ENCODE results near the gene SS18L1.

SS18L1 gene

DNA sequence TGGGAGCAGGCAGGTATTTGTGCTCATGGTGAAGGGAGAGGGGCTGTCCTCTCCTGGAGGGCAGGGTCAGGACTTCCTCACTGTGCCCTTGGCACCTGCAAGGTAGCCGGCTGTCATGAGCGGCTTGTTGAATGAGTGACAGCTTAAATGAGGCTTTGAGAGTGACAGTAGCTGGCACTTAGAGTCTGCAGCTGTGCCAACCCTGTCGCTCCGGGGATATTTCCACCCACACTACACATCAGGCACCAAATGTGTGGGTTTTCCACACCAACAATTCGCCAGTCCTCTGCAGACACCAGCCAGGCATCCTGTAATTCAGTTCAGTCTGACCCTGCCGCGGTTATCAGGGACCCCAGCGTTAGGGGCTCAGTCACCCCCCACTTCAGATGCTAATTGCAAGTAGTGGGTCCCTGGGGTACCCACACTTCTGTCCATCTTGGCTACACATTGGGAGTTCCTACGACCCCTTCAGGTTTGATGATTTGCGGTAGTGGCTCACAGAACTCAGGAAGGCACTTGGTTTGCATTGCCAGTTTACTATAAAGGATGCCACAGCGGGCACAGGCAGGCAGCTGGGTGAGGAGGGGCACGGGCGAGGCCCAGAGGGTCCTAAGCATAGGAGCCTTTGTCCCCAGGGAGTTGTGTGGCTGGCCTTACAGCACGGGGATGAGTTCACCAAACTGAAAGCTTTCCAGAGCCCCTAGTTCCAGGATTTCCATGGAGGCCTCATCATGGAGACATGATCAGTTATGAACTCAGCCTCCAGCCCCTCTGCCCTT is 48.4 kb downstream of the SS18L1 start:
- no peak for TF ChIP-seq CTCF (IDR thresholded peaks at IDR 0.05; ENCODE audit: extremely low read depth, insufficient read depth, missing control alignments)
- in situ Hi-C loops (cut with MboI; ENCODE audit: low pct_unique_long_range_greater_than_20kb, low sequenced_read_pairs, unreplicated experiment) = no loop called here
- no peak for DNase-seq (ENCODE audit: low spot score)

DNA sequence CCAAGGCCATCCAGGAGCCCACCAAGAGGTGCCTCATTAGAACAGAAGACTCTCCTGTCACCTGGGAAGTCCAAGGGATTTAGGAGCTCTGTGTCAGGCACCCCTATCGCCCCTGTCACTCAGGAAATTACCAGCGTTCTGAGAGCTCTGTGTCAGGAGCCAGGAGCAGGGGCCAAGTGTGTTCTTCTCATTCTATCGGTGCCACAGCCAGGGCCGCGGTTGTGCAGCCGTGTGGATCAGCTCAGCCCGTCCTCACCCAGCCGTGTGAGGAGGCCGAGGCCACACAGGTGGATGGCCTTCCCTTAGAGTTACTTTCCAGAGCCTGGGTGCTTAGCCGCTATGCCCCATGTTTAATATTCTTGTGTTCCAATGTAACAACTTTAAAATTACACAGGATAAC is 49.1 kb downstream of the SS18L1 start:
- DNase-seq (ENCODE audit: low spot score) = no peak
- no peak for TF ChIP-seq CTCF (IDR thresholded peaks at IDR 0.05; ENCODE audit: extremely low read depth, insufficient read depth, missing control alignments)
- in situ Hi-C loops (cut with MboI; ENCODE audit: low pct_unique_long_range_greater_than_20kb, low sequenced_read_pairs, unreplicated experiment) = no loop called here

GRCh38 chr20:62193079-62194025 is 49.8 kb downstream of the SS18L1 start:
- DNase-seq (ENCODE audit: low spot score) = no peak
- no peak for TF ChIP-seq CTCF (IDR thresholded peaks at IDR 0.05; ENCODE audit: extremely low read depth, insufficient read depth, missing control alignments)
- in situ Hi-C loops (cut with MboI; ENCODE audit: low pct_unique_long_range_greater_than_20kb, low sequenced_read_pairs, unreplicated experiment) = no loop called here

DNA sequence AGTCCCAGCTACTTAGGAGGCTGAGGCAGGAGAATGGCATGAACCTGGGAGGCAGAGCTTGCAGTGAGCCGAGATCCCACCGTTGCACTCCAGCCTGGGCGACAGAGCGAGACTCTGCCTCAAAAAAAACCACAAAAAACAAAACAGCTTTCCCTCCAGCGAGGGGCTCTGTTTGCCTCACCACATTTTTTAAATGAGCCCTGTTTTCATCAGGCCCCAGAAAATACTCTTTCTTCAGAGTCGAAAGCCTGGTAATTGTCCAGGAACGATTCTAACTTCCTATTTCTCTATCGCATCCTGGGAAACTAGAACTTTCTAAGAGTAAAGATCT is 51.5 kb downstream of the SS18L1 start:
- no peak for TF ChIP-seq CTCF (IDR thresholded peaks at IDR 0.05; ENCODE audit: extremely low read depth, insufficient read depth, missing control alignments)
- DNase-seq (ENCODE audit: low spot score) = no peak

DNA sequence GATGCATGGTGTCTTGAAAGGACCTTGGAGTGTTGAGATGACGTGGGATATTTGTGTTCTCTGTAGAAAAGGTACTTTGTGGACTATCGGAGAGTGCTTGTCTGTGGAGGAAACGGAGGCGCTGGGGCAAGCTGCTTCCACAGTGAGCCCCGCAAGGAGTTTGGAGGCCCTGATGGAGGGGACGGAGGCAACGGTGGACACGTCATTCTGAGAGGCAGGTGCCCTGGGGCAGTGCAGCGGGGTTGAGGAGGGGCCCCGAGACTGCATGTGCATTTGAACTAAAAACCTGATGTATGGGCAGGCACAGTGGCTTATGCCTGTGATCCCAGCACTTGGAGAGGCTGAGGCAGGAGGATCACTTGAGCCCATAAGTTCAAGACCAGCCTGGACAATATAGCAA is 52.2 kb downstream of the SS18L1 start:
- TF ChIP-seq CTCF (IDR thresholded peaks at IDR 0.05; ENCODE audit: extremely low read depth, insufficient read depth, missing control alignments) = no peak
- in situ Hi-C loops (cut with MboI; ENCODE audit: low pct_unique_long_range_greater_than_20kb, low sequenced_read_pairs, unreplicated experiment) = no loop called here
- DNase-seq (ENCODE audit: low spot score) = no peak

More for the DNA sequence above, 51.5 kb downstream of the SS18L1 start:
- in situ Hi-C loops (cut with MboI; ENCODE audit: low pct_unique_long_range_greater_than_20kb, low sequenced_read_pairs, unreplicated experiment) = no loop called here

DNA sequence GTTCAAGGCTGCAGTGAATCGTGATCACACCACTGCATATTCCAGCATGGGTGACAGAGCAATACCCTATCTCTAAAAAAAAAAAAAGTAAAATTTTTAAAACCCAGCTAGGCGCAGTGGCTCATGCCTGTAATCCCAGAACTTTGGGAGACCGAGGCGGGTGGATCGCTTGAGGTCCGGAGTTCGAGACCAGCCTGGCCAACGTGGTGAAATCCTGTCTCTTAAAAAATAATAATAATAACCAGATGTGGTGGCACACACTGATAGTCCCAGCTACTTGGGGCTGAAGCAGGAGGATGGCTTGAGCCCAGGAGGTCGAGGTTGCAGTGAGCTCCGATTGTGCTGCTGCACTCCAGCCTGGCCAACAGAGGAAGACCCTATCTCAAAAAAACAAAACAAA is 52.7 kb downstream of the SS18L1 start:
- no peak for TF ChIP-seq CTCF (IDR thresholded peaks at IDR 0.05; ENCODE audit: extremely low read depth, insufficient read depth, missing control alignments)
- no peak for DNase-seq (ENCODE audit: low spot score)
- in situ Hi-C loops (cut with MboI; ENCODE audit: low pct_unique_long_range_greater_than_20kb, low sequenced_read_pairs, unreplicated experiment) = no loop called here

Measured in GM13977 (cell line).